ENCODE measurements around the gene MKKS. TPM values are rescaled to one million over a fixed set of nuclear protein-coding genes. Genes with fewer than 3 reads are reported as not detected.

The MKKS gene
- polyA plus RNA-seq, 1 donor (not counting 4 experiments of a cell fraction or from before 2014, with no cell fraction given) = 24.8 TPM

DNA sequence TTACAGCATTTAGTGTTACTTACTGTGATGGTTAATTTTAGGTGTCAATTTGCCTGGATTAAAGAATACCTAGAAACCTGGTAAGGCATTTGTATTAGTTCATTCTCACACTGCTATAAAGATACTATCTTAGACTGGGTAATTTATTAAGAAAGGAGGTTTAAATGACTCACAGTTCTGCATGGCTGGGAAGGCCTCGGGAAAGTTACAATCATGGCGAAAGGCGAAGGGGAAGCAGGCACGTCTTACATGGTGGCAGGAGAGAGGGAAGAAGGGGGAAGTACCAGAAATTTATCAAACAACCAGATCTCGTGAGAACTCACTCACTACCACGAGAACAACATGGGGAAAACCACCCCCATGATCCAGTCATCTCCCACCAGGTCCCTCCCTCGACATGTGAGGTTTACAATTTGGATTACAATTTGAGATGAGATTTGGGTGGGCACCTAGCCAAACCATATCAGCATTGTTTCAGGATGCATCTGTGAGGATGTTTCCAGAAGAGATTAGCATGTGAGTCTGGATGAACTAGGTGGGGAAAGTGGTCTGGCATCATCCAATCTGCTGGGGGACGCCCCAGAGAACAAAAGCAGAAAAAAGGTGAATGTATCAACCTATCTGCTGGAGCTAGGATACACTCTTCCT lies 76.8 kb downstream of the MKKS start:
- FAIRE-seq (no peak), DNase-seq (ENCODE audit: low read depth, low spot score) (no peak)
- Histone ChIP-seq H4K20me1 (ENCODE audit: control insufficient read depth, extremely low read depth, insufficient read depth, low read length) (no peaks in the 10 kb centered on the region), H3K9me1 (ENCODE audit: control insufficient read depth, extremely low read depth, insufficient read depth, low read length) (no peaks in the 10 kb centered on the region), H3K27me3 (ENCODE audit: control insufficient read depth, extremely low read depth, insufficient read depth, low read length) (no peaks in the 10 kb centered on the region), H2AFZ (ENCODE audit: control insufficient read depth, low read length) (no peak overlapping the region), H3K9me3 (ENCODE audit: control insufficient read depth, low read depth, low read length) (no peaks in the 10 kb centered on the region), H3K27ac (ENCODE audit: control insufficient read depth, insufficient read depth, low read length) (no peak overlapping the region), H3K9ac (ENCODE audit: control insufficient read depth, extremely low read depth, insufficient read depth, low read length) (no peak overlapping the region), H3K36me3 (ENCODE audit: control insufficient read depth in 2 of 2, extremely low read depth in 1 of 2, insufficient read depth in 2 of 2, low read length in 2 of 2) (no peaks in the 10 kb centered on the region), H3K79me2 (ENCODE audit: control insufficient read depth, insufficient read depth, low read length) (no peaks in the 10 kb centered on the region), H3K4me2 (ENCODE audit: control insufficient read depth, extremely low read depth, insufficient read depth, low read depth, low read length) (no peak overlapping the region), H3K4me1 (ENCODE audit: control insufficient read depth, extremely low read depth, insufficient read depth, low read length) (no peaks in the 10 kb centered on the region), H3K4me3 (ENCODE audit: control insufficient read depth in 2 of 3, extremely low read depth in 1 of 3, insufficient read depth in 2 of 3, low read depth in 1 of 3, low read length in 3 of 3) (no peak overlapping the region)
- TF ChIP-seq, protein P1, sequence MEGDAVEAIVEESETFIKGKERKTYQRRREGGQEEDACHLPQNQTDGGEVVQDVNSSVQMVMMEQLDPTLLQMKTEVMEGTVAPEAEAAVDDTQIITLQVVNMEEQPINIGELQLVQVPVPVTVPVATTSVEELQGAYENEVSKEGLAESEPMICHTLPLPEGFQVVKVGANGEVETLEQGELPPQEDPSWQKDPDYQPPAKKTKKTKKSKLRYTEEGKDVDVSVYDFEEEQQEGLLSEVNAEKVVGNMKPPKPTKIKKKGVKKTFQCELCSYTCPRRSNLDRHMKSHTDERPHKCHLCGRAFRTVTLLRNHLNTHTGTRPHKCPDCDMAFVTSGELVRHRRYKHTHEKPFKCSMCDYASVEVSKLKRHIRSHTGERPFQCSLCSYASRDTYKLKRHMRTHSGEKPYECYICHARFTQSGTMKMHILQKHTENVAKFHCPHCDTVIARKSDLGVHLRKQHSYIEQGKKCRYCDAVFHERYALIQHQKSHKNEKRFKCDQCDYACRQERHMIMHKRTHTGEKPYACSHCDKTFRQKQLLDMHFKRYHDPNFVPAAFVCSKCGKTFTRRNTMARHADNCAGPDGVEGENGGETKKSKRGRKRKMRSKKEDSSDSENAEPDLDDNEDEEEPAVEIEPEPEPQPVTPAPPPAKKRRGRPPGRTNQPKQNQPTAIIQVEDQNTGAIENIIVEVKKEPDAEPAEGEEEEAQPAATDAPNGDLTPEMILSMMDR (optimal IDR thresholded peaks at IDR 0.05 in 1 of 3, IDR thresholded peaks at IDR 0.05 in 1 of 3, conservative IDR thresholded peaks at IDR 0.05 in 1 of 3; ENCODE audit: extremely low read depth in 1 of 3, insufficient read depth in 2 of 3, low read length in 3 of 3) = no peak
- no peak for TF ChIP-seq EZH2 (IDR thresholded peaks at IDR 0.05; ENCODE audit: low read length)
- dilution Hi-C loops (cut with MboI; ENCODE audit: extremely low pct_ligation_motif_present, low sequenced_read_pairs) = no loop called here

DNA sequence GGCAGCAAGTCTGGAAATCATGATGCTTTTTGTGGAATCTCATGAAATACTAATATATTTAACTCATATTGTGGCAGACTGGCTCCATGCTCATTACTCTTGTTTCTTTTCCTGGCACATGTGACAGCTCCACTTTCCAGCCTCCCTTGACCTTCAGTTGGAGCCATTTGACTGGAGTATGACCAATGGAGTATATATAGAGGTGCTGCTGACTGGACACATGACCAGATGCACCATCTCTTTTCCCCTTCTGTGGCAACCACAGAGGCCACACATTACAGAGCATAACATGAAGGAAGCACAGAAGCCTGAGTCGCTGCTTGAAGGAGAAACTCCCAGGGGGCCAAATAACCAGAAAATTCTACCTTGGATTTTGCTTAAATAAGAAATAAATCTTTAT lies 77.4 kb downstream of the MKKS start:
- Histone ChIP-seq H3K4me2 (ENCODE audit: control insufficient read depth, extremely low read depth, insufficient read depth, low read depth, low read length) (no peak overlapping the region), H4K20me1 (ENCODE audit: control insufficient read depth, extremely low read depth, insufficient read depth, low read length) (no peaks in the 10 kb centered on the region), H3K36me3 (ENCODE audit: control insufficient read depth in 2 of 2, extremely low read depth in 1 of 2, insufficient read depth in 2 of 2, low read length in 2 of 2) (no peaks in the 10 kb centered on the region), H3K27me3 (ENCODE audit: control insufficient read depth, extremely low read depth, insufficient read depth, low read length) (no peaks in the 10 kb centered on the region), H3K9me3 (ENCODE audit: control insufficient read depth, low read depth, low read length) (no peaks in the 10 kb centered on the region), H3K79me2 (ENCODE audit: control insufficient read depth, insufficient read depth, low read length) (no peaks in the 10 kb centered on the region), H3K9ac (ENCODE audit: control insufficient read depth, extremely low read depth, insufficient read depth, low read length) (no peak overlapping the region), H3K4me1 (ENCODE audit: control insufficient read depth, extremely low read depth, insufficient read depth, low read length) (no peaks in the 10 kb centered on the region), H3K9me1 (ENCODE audit: control insufficient read depth, extremely low read depth, insufficient read depth, low read length) (no peaks in the 10 kb centered on the region), H3K27ac (ENCODE audit: control insufficient read depth, insufficient read depth, low read length) (no peak overlapping the region), H3K4me3 (ENCODE audit: control insufficient read depth in 2 of 3, extremely low read depth in 1 of 3, insufficient read depth in 2 of 3, low read depth in 1 of 3, low read length in 3 of 3) (no peak overlapping the region), H2AFZ (ENCODE audit: control insufficient read depth, low read length) (no peak overlapping the region)
- TF ChIP-seq EZH2 (IDR thresholded peaks at IDR 0.05; ENCODE audit: low read length) = no peak
- TF ChIP-seq, protein P1 (optimal IDR thresholded peaks at IDR 0.05 in 1 of 3, IDR thresholded peaks at IDR 0.05 in 1 of 3, conservative IDR thresholded peaks at IDR 0.05 in 1 of 3; ENCODE audit: extremely low read depth in 1 of 3, insufficient read depth in 2 of 3, low read length in 3 of 3) = no peak
- no peak for FAIRE-seq
- no peak for DNase-seq (ENCODE audit: low read depth, low spot score)
- dilution Hi-C loops (cut with MboI; ENCODE audit: extremely low pct_ligation_motif_present, low sequenced_read_pairs) = no loop called here
